Stimulated activated CD8-positive, alpha-beta memory T cell treated with anti-CD3 and anti-CD28 coated beads, Interleukin-12 subunit alpha, Interleukin-12 subunit beta, amount 100 ng/mL, for 4 hours (primary cell): ENCODE results near the gene ZCCHC13.
"Not testable (repeated sequence)": the region's sequence is repeated elsewhere in the genome, so short reads cannot be mapped to it uniquely, and the experiment has no call there.

ENCODE experiments used
- DNase-seq: peaks from one replicate; pipeline ENCODE4 v3.0.0-alpha.2; 2020; ENCODE audit warnings: low read depth

The ZCCHC13 gene

DNA sequence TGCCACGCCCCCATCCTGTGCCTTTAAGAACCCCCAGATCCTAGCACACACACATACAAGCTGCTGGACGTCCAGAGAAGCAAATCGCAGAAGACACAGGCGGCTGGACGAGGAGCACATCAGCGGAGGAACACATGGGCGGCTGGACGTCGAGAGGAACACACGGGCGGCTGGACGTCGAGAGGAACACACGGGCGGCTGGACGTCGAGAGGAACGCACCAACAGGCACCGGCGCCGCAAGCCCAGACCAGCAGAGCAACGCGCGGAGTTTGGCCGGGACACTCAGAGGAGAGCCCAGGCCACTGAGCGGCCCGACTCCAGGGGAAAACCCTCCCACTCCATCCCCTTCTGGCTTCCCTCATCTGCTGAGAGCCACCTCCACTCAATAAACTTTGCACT is 17.2 kb downstream of the ZCCHC13 start:
- DNase-seq: no peak

DNA sequence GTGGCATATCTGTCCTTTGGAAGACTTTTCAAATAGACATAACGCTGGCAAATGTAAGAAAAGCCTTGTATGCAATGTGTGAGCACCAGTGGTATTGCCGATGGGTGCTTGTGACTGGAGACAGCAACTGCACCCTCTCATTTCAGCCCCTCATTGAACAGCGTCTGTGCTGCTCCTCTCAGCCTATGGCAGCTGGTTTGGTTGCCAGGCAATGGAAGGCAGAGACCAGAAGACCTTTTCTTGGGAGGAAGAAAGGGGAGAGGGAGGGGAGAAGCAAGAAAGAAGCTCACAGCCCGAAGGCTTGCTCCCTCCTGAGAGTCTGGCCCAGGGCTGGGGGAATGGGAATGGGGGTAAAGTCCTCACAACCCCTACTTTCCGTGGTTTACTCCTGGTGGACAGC is 20.2 kb downstream of the ZCCHC13 start:
- DNase-seq: no peak

DNA sequence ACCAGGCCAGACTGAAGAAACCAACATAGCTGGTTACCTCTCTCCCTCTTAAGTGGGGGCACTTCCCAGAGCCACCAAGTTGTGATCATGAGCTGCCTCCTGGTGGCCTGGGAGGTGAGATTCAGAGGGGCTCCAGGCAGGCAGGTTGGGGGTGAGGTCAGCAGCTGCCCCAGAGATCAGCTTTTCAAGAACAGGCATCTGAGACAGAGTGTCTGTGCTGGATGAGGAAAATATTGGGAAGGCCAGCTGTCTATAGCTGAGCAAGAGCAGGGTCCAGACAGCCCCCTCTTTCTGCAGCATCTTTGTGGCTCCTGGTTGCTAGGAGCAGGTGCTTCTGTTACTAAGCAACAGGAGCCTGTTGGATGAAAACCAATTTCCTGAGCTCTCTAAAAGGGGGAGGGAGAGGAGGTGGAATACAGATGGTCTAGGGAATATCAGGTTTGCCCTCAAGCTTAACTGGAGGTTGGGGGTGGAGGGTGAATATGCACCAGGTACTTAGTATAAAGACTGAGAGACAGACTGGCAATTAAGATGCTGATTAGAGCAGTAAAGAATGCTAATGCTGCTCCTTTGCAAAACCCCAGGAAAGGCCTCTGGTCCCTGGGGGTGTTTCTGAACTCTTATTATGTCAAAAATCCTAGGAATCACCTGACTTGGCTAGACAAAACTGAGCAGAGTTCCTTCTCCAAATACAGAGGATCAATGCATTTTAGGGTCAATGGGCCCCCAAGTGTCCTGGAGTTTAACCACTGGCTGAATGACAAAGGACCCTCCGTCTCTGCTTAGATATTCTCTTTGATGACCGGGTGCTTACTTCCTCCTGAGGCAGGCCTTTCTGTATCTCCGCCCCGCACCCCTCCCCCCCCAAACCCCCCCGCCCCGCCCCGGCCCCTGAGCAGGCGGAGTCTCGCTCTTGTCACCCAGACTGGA is 21.4 kb downstream of the ZCCHC13 start:
- DNase-seq: no peak

- DNase-seq: no peak
Observed at GRCh38 chrX:74338852-74339251, 34.9 kb downstream of the ZCCHC13 start.

GRCh38 chrX:74340051-74340450 is 36.1 kb downstream of the ZCCHC13 start:
- DNase-seq: no peak

DNA sequence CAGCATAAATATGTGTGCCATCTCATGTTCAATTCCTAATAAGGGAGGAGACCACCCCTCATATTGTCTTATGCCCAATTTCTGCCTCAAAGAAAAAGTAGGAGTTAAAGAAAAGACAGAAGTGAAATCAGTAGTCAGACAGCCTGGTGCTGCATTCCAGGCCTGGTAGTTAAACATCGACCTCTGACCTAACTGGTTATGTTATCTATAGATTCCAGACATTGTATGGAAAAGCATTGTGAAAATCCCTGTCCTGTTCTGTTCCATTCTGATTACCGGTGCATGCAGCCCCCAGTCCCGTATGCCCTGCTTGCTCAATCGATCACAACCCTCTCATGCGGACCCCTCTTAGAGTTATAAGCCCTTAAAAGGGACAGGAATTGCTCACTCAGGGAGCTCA is 38.2 kb downstream of the ZCCHC13 start:
- DNase-seq: not testable (repeated sequence)

GRCh38 chrX:74343343-74344279 is 39.6 kb downstream of the ZCCHC13 start:
- no peak for DNase-seq

DNA sequence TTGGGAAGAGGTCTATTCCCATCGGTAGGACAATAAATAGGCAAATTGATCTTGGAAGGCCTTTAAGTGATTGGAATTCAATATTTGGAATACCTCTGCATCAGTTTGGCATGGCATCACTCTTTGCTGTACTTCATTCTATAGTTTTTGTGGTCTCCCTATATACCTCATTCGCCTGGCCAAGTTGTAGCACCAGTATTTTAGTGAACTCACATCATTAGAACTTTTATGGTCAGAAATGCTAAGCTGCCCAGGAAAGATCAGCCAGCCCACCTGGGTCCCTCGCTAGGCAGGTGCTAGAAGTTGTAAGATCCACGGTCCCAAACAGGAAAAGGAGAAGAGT is 40.3 kb downstream of the ZCCHC13 start:
- no peak for DNase-seq

- DNase-seq: no peak
Observed at GRCh38 chrX:74346088-74346487, 42.1 kb downstream of the ZCCHC13 start.

DNA sequence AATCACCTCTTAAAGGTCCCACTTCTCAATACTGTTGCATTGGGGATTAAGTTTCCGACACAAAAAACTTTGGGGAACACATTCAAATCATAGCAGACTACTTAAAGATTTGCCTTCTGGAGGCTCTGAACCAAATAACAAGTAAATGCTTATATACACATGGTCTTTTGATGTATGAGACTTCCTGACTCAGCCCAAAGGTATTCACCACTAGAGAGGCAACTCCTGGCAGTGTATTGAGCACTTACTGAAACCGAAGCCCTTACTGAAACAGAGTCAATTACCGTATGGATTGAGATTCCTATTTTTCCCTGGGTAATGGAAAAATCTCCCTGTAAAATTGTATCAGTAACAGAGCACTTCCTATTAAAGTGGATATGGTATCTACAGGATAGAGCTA is 45.4 kb downstream of the ZCCHC13 start:
- DNase-seq: no peak

DNA sequence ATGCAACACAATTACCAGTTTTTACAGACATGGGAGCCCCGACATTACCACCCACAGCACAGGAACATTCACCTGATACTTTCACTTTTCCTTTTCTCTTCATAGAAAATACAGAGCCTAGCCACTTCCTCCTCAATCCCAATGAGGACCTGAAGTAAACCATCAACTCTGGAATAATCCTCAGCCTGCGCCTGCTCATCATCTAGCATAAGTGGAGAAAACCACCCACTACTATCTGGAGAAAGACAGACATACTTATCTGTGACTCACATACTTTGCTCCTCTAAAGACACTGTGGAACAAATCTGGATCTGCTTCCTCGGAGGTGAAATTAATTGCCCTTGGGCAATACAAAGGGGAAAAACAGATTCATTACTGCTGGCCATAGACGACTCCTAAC is 47.8 kb downstream of the ZCCHC13 start:
- no peak for DNase-seq

- no peak for DNase-seq
Observed at GRCh38 chrX:74353984-74354383, 50.0 kb downstream of the ZCCHC13 start.
